ENCODE measurements around the gene VPS13D.

The VPS13D gene

DNA sequence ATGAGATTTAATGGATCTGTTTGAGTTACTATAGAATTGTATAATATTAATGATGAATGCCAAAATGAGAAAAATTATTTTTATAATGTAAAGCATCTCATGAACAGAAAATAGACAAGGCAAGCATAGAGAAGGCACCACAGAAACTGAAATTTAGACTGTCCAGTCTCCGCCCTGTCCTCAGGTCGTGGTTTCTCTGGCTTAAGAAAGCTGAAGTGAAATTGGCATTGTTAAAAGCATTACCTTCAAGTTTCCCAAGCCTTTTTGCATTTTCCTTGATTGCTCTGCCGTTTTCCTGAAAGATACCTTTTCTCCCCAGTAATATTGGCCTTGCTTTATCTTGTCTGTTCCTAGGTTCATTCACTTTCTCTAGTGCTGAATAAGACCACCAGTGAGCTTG, 58.0 kb downstream of the VPS13D start:
- H3K9me3 ChIP-seq (ENCODE audit: insufficient read depth, low read length, severe bottlenecking), result no peaks in the 10 kb centered on the region
- no peaks in the 10 kb centered on the region for H3K79me2 ChIP-seq (ENCODE audit: insufficient read depth, low read length)
- no peak for ATAC-seq (ENCODE audit: insufficient read depth, low read depth)
- H3K4me3 ChIP-seq (ENCODE audit: low read depth in 1 of 2, low read length in 2 of 2), result no peak overlapping the region
- no peak overlapping the region for H3K9ac ChIP-seq (ENCODE audit: low read depth, low read length)
- TF ChIP-seq, protein P1, sequence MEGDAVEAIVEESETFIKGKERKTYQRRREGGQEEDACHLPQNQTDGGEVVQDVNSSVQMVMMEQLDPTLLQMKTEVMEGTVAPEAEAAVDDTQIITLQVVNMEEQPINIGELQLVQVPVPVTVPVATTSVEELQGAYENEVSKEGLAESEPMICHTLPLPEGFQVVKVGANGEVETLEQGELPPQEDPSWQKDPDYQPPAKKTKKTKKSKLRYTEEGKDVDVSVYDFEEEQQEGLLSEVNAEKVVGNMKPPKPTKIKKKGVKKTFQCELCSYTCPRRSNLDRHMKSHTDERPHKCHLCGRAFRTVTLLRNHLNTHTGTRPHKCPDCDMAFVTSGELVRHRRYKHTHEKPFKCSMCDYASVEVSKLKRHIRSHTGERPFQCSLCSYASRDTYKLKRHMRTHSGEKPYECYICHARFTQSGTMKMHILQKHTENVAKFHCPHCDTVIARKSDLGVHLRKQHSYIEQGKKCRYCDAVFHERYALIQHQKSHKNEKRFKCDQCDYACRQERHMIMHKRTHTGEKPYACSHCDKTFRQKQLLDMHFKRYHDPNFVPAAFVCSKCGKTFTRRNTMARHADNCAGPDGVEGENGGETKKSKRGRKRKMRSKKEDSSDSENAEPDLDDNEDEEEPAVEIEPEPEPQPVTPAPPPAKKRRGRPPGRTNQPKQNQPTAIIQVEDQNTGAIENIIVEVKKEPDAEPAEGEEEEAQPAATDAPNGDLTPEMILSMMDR (IDR thresholded peaks at IDR 0.05; ENCODE audit: borderline replicate concordance, extremely low read depth, low read length, poor library complexity, severe bottlenecking), result no peak
- TF ChIP-seq EZH2 (IDR thresholded peaks at IDR 0.05; ENCODE audit: borderline replicate concordance, low read depth, low read length, severe bottlenecking), result no peak
- H3K27me3 ChIP-seq (ENCODE audit: insufficient read depth, low read length, poor library complexity), result no peaks in the 10 kb centered on the region
- DNase-seq, result no peak
- no peak overlapping the region for H2AFZ ChIP-seq (ENCODE audit: low read depth, low read length)
- H3K27ac ChIP-seq (ENCODE audit: low read length), result no peak overlapping the region
- no peak overlapping the region for H3K4me2 ChIP-seq (ENCODE audit: insufficient read depth, low read length)
- H4K20me1 ChIP-seq (ENCODE audit: insufficient read depth, low read length), result no peaks in the 10 kb centered on the region
- H3K4me1 ChIP-seq (ENCODE audit: insufficient read depth, low read length), result no peaks in the 10 kb centered on the region
- H3K36me3 ChIP-seq (ENCODE audit: insufficient read depth, low read length), result peaks cover 56% of the 10 kb centered on the region

DNA sequence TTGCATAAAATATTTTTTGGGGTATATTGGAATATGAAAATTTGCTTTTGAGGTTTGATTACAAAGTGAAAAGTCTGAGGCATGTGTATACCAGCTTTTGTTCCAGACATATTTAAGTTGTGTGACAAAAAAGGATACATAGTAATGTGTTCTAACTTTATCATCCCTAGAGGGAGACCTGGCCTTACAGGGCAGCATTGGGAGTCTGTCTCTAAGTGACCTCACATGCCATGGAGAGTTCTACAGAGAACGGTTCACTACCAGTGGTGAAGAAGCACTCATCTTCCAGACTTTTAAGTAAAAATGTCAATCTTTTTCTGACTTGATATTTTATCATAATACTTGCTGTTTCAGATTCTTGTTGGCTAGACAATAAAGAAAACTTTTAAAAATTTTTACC, 61.0 kb downstream of the VPS13D start:
- Histone ChIP-seq H3K9me3 (ENCODE audit: insufficient read depth, low read length, severe bottlenecking) (no peaks in the 10 kb centered on the region), H2AFZ (ENCODE audit: low read depth, low read length) (no peak overlapping the region), H3K36me3 (ENCODE audit: insufficient read depth, low read length) (peaks cover 58% of the 10 kb centered on the region), H3K4me3 (ENCODE audit: low read depth in 1 of 2, low read length in 2 of 2) (no peak overlapping the region), H3K4me1 (ENCODE audit: insufficient read depth, low read length) (no peaks in the 10 kb centered on the region), H3K27me3 (ENCODE audit: insufficient read depth, low read length, poor library complexity) (no peaks in the 10 kb centered on the region), H3K9ac (ENCODE audit: low read depth, low read length) (no peak overlapping the region), H4K20me1 (ENCODE audit: insufficient read depth, low read length) (no peaks in the 10 kb centered on the region), H3K4me2 (ENCODE audit: insufficient read depth, low read length) (no peak overlapping the region), H3K27ac (ENCODE audit: low read length) (no peak overlapping the region), H3K79me2 (ENCODE audit: insufficient read depth, low read length) (no peaks in the 10 kb centered on the region)
- no peak for TF ChIP-seq EZH2 (IDR thresholded peaks at IDR 0.05; ENCODE audit: borderline replicate concordance, low read depth, low read length, severe bottlenecking)
- TF ChIP-seq, protein P1 (IDR thresholded peaks at IDR 0.05; ENCODE audit: borderline replicate concordance, extremely low read depth, low read length, poor library complexity, severe bottlenecking), result no peak
- no peak for DNase-seq
- ATAC-seq (ENCODE audit: insufficient read depth, low read depth), result no peak

DNA sequence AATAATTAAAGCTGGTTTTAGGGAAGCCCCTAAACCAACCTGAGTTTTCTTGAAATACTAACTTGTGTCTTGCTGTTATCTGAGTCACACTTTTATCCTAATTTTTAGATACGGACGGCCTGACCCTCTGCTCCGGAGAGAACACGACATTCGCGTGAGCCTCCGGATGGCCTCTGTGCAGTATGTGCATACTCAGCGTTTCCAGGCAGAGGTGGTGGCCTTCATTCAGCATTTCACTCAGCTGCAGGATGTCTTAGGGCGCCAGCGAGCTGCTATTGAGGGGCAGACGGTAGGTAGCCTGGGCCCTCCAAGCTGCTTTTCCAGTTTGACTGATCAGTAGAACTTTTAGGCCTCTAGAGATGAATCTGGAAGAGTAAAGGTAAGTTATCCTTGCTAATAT, 63.6 kb downstream of the VPS13D start:
- Histone ChIP-seq H3K9ac (ENCODE audit: low read depth, low read length) (no peak overlapping the region), H3K27ac (ENCODE audit: low read length) (no peak overlapping the region), H3K36me3 (ENCODE audit: insufficient read depth, low read length) (peaks cover 54% of the 10 kb centered on the region), H3K79me2 (ENCODE audit: insufficient read depth, low read length) (no peaks in the 10 kb centered on the region), H2AFZ (ENCODE audit: low read depth, low read length) (no peak overlapping the region), H4K20me1 (ENCODE audit: insufficient read depth, low read length) (no peaks in the 10 kb centered on the region), H3K9me3 (ENCODE audit: insufficient read depth, low read length, severe bottlenecking) (no peaks in the 10 kb centered on the region), H3K4me2 (ENCODE audit: insufficient read depth, low read length) (no peak overlapping the region), H3K4me3 (ENCODE audit: low read depth in 1 of 2, low read length in 2 of 2) (no peak overlapping the region), H3K4me1 (ENCODE audit: insufficient read depth, low read length) (no peaks in the 10 kb centered on the region), H3K27me3 (ENCODE audit: insufficient read depth, low read length, poor library complexity) (no peaks in the 10 kb centered on the region)
- TF ChIP-seq, protein P1 (IDR thresholded peaks at IDR 0.05; ENCODE audit: borderline replicate concordance, extremely low read depth, low read length, poor library complexity, severe bottlenecking), result no peak
- TF ChIP-seq EZH2 (IDR thresholded peaks at IDR 0.05; ENCODE audit: borderline replicate concordance, low read depth, low read length, severe bottlenecking), result no peak
- ATAC-seq (ENCODE audit: insufficient read depth, low read depth) (no peak), DNase-seq (no peak)

DNA sequence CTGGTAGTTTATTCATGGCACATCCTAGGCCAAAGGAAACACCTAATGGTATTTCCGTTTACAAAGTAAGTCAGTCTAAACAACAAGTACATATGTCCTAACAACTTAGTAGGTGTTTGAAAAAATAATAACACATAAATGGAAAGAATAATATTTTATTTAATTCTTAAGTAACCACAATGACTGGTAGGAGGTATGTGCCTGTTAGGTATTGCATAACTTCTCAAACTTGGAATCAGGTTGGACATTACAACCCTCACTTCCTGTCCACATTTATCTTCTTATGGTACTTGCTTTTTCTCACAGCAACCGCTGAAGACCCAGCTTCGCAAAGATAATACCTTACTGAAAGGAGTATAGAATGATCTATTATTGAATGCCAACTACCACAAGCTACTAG, 64.2 kb downstream of the VPS13D start:
- Histone ChIP-seq H3K27me3 (ENCODE audit: insufficient read depth, low read length, poor library complexity) (no peaks in the 10 kb centered on the region), H3K36me3 (ENCODE audit: insufficient read depth, low read length) (peaks cover 49% of the 10 kb centered on the region), H3K4me1 (ENCODE audit: insufficient read depth, low read length) (no peaks in the 10 kb centered on the region), H3K79me2 (ENCODE audit: insufficient read depth, low read length) (no peaks in the 10 kb centered on the region), H4K20me1 (ENCODE audit: insufficient read depth, low read length) (no peaks in the 10 kb centered on the region), H3K9ac (ENCODE audit: low read depth, low read length) (no peak overlapping the region), H3K4me3 (ENCODE audit: low read depth in 1 of 2, low read length in 2 of 2) (no peak overlapping the region), H3K9me3 (ENCODE audit: insufficient read depth, low read length, severe bottlenecking) (no peaks in the 10 kb centered on the region), H3K4me2 (ENCODE audit: insufficient read depth, low read length) (no peak overlapping the region), H2AFZ (ENCODE audit: low read depth, low read length) (no peak overlapping the region), H3K27ac (ENCODE audit: low read length) (no peak overlapping the region)
- TF ChIP-seq, protein P1 (IDR thresholded peaks at IDR 0.05; ENCODE audit: borderline replicate concordance, extremely low read depth, low read length, poor library complexity, severe bottlenecking), result no peak
- no peak for TF ChIP-seq EZH2 (IDR thresholded peaks at IDR 0.05; ENCODE audit: borderline replicate concordance, low read depth, low read length, severe bottlenecking)
- no peak for ATAC-seq (ENCODE audit: insufficient read depth, low read depth)
- no peak for DNase-seq
